Measurements from ENCODE around the gene TAS2R9. TPM values are rescaled to one million over a fixed set of nuclear protein-coding genes. Genes with fewer than 3 reads are reported as not detected.
A peak's percentile ranks its signal among the peaks of the same experiment; 100 is the strongest.
"Not testable (repeated sequence)": the region's sequence is repeated elsewhere in the genome, so short reads cannot be mapped to it uniquely, and the experiment has no call there.

The TAS2R9 gene
- 0.35 TPM in 1 of 2 replicates, not detected in the other for total RNA-seq

DNA sequence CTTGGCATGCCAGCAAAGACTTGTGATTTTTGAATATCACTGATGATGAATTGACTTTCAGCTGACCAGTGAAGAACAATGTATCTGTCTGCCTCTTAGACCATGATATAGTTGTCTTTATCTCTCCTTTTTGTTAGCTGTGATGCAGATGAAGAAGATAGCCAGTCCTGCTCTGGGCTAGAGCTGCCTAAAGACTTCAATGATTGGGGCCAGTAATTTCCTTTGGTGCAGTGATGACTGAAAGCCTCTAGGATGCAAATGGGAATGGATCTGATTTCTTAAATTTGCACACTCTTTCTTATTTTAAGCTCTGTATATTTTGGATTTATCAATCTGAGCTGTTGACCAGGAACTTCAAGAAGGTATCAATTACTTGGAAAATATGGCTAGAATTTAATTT is at the start of gene TAS2R9:
TAS2R9 (minus strand) TSS at position 101 of the 400 bp plus-strand sequence; CDS start at position 8, 93 bp downstream.
- DNase-seq (ENCODE audit: low read depth), result no peak

GRCh38 chr12:10855807-10856206 is 45.8 kb upstream of the TAS2R9 start:
- no peak for DNase-seq (ENCODE audit: low read depth)

DNA sequence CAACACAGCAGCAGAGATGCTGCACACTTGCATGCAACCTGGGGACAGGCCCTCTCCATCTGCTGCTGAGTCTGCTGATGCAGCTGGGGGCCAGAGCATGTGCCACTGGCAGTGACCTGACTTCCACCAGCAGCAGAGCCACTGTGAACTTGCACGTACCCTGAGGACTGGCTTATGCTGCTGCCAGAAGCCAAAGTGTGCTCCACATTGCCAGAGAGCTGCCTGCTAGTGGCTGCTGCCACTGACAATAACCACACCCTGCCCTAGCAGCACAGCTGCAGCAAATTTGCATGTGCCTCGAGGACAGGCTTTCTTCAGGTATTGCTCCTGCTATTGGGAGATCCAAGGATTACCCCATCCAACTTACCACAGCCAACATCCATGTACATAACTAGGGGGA is 43.8 kb upstream of the TAS2R9 start:
- DNase-seq (ENCODE audit: low read depth), result no peak

DNA sequence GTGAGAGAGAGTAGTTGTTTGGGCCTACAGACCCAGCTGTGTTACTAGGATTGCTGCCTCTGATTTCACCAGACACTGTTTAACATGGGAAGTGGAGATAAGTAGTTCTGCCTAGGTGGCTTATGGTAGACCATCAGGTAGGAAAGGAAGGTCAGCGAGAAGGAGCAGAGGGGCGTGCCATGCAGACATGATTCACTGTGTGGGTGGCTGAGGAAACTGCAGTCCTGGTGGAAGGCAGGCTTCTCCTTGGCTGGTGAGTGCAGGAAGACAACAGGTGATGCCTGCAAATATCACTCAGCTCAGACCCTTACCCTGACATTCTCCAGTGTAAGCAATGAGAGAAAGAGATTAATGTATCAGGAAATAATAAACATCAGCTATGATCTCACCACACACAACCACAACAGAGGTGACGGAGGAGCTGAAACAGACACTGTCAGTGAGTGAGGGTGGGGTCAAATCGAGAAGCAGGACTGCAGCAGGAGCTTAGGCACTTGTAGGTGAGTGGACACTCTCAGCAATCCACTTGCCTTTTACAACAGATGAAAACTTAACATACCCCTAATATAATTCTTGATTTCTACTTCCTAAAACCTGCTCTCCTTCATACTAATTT is 41.4 kb upstream of the TAS2R9 start:
- peak; percentile 1 for DNase-seq (ENCODE audit: low read depth)

- no peak for DNase-seq (ENCODE audit: low read depth)
Measured at GRCh38 chr12:10849425-10849878, 39.5 kb upstream of the TAS2R9 start, which contains the start of gene PRR4. PRR4 (minus strand) TSS chr12:10849475; CDS start chr12:10849437, 38 bp downstream.

DNA sequence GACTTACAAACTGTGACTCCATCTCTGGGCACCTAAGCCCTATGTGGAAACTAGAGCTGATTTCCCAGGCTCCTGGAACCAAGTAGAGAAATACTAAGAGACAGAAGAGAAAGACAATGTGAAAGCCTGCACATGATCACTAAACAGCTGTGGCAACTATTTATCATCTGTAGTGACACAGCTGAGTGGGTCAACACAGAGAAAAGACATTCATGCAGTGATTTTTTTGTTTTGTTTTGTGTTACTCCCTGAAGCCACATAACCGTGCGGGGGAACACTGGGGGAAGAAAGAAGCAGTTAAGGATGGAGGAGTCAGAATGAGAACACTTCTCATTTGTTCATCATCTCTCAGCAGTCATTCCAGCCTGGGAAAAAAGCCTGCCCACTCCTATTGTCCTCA is 37.8 kb upstream of the TAS2R9 start:
- peak; percentile 1 for DNase-seq (ENCODE audit: low read depth)

DNA sequence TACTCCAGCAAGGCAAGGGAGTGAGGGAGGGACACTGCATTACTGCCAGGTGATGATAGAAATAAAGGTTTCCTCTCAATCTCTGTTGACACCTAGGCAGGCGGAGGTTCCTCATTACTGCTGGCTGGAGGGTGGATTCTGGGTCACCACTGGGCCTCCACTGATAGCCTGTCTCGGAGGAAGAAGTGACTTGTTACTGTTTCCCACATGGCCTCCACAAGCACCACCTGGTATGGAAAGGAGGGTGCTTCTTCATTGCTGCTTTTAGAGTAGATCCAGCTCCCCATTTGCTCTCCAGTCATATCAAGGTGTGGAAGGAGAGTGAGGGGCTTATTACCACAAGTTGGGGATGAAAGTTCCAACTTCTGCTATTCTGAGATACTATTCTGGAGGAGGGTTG is 32.9 kb upstream of the TAS2R9 start:
- no peak for DNase-seq (ENCODE audit: low read depth)

DNA sequence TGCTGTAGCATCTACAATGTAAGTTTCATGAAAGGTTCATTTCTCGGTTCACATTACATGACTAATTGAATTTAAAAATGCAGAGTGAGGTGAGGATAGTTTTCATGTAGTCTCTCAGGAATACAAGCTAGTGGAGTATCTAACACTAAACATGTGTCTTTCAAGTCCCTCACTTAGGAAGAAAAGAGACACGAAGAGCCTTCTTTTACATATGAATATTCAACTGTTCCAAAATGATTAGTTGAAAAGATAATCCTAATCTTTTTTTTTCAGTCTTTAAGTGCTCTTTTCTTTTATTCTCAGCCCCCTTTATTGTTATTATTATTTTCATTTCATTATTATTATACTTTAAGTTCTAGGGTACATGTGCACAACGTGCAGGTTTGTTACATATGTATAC is 28.5 kb upstream of the TAS2R9 start:
- DNase-seq (ENCODE audit: low read depth), result no peak

GRCh38 chr12:10829994-10830393 is 20.0 kb upstream of the TAS2R9 start:
- DNase-seq (ENCODE audit: low read depth), result peak; percentile 33

- no peak for DNase-seq (ENCODE audit: low read depth)
Measured at GRCh38 chr12:10826258-10826657, 16.3 kb upstream of the TAS2R9 start, which contains the start of gene TAS2R10. TAS2R10 (minus strand) TSS chr12:10826358; CDS start chr12:10826269, 89 bp downstream.

GRCh38 chr12:10824957-10825356 is 15.0 kb upstream of the TAS2R9 start:
- DNase-seq (ENCODE audit: low read depth), result no peak

- no peak for DNase-seq (ENCODE audit: low read depth)
Measured at GRCh38 chr12:10811883-10812536, 2.0 kb upstream of the TAS2R9 start.

GRCh38 chr12:10807186-10807585 is 2.8 kb downstream of the TAS2R9 start, which contains the start of gene TAS2R8:
TAS2R8 (minus strand) TSS chr12:10807286; CDS start chr12:10806980, 306 bp downstream.
- no peak for DNase-seq (ENCODE audit: low read depth)

DNA sequence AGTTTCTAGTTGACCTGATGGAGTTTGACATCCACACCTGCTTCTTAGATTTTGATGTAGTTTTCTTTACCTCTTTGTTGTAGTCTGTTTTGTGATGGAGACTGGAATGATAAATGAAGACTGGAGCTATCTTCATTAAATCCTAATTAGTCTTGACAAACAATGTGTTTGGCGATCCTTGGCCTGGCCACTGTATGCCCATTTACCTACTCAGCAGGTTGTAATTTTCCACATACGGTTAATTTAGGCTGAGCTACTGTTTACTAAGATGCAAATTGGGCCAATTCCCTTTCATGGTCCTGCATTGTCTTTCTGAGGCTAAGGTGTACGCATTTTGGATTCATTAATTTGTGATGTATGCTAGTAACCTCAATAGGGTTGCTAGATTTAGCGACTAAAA is 7.4 kb downstream of the TAS2R9 start, which contains the start of gene TAS2R7:
TAS2R7 (minus strand) TSS at position 41 of the 400 bp plus-strand sequence. CDS start 57 bp downstream, outside the sequence.
- DNase-seq (ENCODE audit: low read depth), result no peak

GRCh38 chr12:10801741-10802140 is 8.2 kb downstream of the TAS2R9 start:
- DNase-seq (ENCODE audit: low read depth), result no peak

- no peak for DNase-seq (ENCODE audit: low read depth)
Measured at GRCh38 chr12:10794222-10794621, 15.7 kb downstream of the TAS2R9 start.

DNA sequence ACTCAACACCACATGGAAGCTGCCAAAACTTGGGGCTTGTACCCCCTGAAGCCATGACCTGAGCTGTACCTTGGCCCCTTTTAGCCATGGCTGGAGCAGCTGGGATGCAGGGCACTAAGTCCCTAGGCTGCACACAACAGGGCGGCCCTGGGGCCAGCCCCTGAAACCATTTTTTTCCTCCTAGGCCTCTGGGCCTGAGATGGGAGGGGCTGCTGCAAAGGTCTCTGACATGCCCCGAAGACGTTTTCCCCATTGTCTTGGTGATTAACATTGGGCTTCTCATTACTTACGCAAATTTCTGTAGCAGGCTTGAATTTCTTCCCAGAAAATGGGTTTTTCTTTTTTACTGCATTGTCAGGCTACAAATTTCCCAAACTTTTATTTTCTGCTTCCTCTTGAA is 18.2 kb downstream of the TAS2R9 start:
- not testable (repeated sequence) for DNase-seq (ENCODE audit: low read depth)

DNA sequence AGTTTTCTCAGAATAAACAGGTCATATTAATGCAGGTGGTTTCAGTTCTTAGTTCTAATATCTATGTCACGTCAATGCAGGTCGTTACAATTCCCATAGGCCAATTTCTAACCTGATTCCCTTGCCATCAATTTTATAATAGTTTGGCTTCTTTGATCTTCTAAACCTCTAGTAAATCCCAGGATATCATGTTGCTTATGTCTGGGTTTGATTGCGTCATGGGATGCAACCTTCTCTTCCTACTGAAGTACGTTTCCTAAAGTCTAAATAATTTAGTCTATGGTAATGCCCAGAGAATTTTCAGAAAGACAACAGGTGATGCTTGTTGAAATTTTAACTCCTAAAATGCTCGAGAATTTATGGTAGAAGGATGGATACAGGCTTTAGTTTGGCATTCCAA is 26.7 kb downstream of the TAS2R9 start:
- DNase-seq (ENCODE audit: low read depth), result no peak

DNA sequence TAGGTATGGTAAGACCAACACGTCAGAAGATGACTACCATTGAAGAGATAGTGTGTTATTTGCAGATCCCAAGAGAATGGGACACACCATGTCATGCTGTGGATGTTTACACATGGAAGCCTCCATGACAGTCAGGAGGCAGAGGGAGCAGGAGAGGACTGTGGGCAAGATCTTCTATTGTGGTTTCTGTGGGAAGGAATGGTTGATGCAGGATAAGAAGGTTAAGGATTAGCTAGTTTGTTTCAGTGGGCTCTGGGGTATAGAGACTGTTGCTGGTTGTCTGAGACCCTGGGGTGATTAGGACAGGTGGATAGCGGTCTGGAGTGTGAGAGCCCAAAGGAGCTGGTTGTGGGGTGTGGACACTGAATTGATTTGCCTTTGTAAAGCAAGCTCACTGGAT is 30.9 kb downstream of the TAS2R9 start:
- DNase-seq (ENCODE audit: low read depth), result no peak

- peak; percentile 23 for DNase-seq (ENCODE audit: low read depth)
Measured at GRCh38 chr12:10771132-10771733, 38.7 kb downstream of the TAS2R9 start.

- DNase-seq (ENCODE audit: low read depth), result no peak
Measured at GRCh38 chr12:10759657-10760056, 50.3 kb downstream of the TAS2R9 start.
